Lower lobe of right lung (tissue), 2 donors: ENCODE measurements around the gene FAM117A. TPM values are rescaled to one million over a fixed set of nuclear protein-coding genes. Genes with fewer than 3 reads are reported as not detected.

Experiments
- ATAC-seq, 2 donors: fragments of 200-7000 bp; cut with Tn5 transposase; one replicate each; pipeline ENCODE4 v1.9.1; 2020 to 2022; ENCODE audit warnings: mild to moderate bottlenecking in 2 of 2, moderate library complexity in 2 of 2
- DNase-seq: peaks from one replicate; pipeline ENCODE4 v3.0.0-alpha.2; 2020
- H3K27ac ChIP-seq: fragments of 200-600 bp; one replicate; pipeline ENCODE4 v1.8.0; 2022
- H3K27me3 ChIP-seq: fragments of 200-600 bp; one replicate; pipeline ENCODE4 v1.8.0; 2022; ENCODE audit warnings: low read depth
- H3K36me3 ChIP-seq: fragments of 200-600 bp; one replicate; pipeline ENCODE4 v1.8.0; 2022; ENCODE audit warnings: mild to moderate bottlenecking
- H3K4me1 ChIP-seq: fragments of 200-600 bp; one replicate; pipeline ENCODE4 v1.8.0; 2022
- H3K4me3 ChIP-seq: fragments of 200-600 bp; one replicate; pipeline ENCODE4 v1.8.0; 2022; ENCODE audit warnings: mild to moderate bottlenecking
- H3K9me3 ChIP-seq: fragments of 200-600 bp; one replicate; pipeline ENCODE4 v1.8.0; 2022
- CTCF ChIP-seq: fragments of 200-600 bp; IDR thresholded peaks from one replicate; pipeline ENCODE4 v1.8.0; 2022; ENCODE audit warnings: antibody characterized with exemption, mild to moderate bottlenecking
- intact Hi-C: fragments of 100-400 bp; cut with DNase I; formaldehyde crosslinking; loops from one replicate; pipeline ENCODE4 v1.11.0; 2022
- total RNA-seq: library from RNA; stranded (reverse); fragmentation: NEBNext Ultra II Directional; extraction: Animal tissue kit (Norgen Biotek cat#: 25700); gene quantifications from one replicate; pipeline ENCODE4 v1.2.1, GENCODE V29; 2021
- donor health status: DM: no; HTN: yes; CAD: no; lungs with severe emphysema.

Gene FAM117A
- total RNA-seq, 1 donor from 2014 or later = 16.4 TPM

GRCh38 chr17:49756323-49757150 lies 7.4 kb downstream of the FAM117A start:
- ATAC-seq = no peak
- intact Hi-C loops = no loop called here
- Histone ChIP-seq H3K9me3 (no peaks in the 10 kb centered on the region), H3K4me1 (peaks cover 32% of the 10 kb centered on the region), H3K27me3 (no peaks in the 10 kb centered on the region), H3K27ac (peak overlapping the region; percentile 3), H3K4me3 (no peak overlapping the region), H3K36me3 (no peaks in the 10 kb centered on the region)
- DNase-seq = no peak
- TF ChIP-seq CTCF = no peak

- no peaks in the 10 kb centered on the region for H3K36me3 ChIP-seq
- intact Hi-C loops = no loop called here
- H3K4me3 ChIP-seq = no peak overlapping the region
- no peaks in the 10 kb centered on the region for H3K27me3 ChIP-seq
- peaks cover 27% of the 10 kb centered on the region for H3K4me1 ChIP-seq
- ATAC-seq (peak; percentile 87 to 88), DNase-seq (no peak)
- peak overlapping the region; percentile 3 for H3K27ac ChIP-seq
- H3K9me3 ChIP-seq = no peaks in the 10 kb centered on the region
- no peak for TF ChIP-seq CTCF
These were observed 8.2 kb downstream of the FAM117A start for GRCh38 chr17:49755663-49756283.

- peak in 1 of 2 donors; percentile 39 for ATAC-seq
These were observed 10.0 kb downstream of the FAM117A start for GRCh38 chr17:49753959-49754391.

GRCh38 chr17:49752508-49752907 lies 11.4 kb downstream of the FAM117A start:
- Histone ChIP-seq H3K4me3 (no peak overlapping the region), H3K9me3 (no peaks in the 10 kb centered on the region), H3K27ac (no peak overlapping the region), H3K36me3 (no peaks in the 10 kb centered on the region), H3K4me1 (peaks cover 26% of the 10 kb centered on the region), H3K27me3 (no peaks in the 10 kb centered on the region)
- DNase-seq (no peak), ATAC-seq (no peak)
- intact Hi-C loops = no loop called here
- TF ChIP-seq CTCF = no peak

More at GRCh38 chr17:49753959-49754391, 10.0 kb downstream of the FAM117A start:
- no peak for DNase-seq
- Histone ChIP-seq H3K4me1 (peaks cover 26% of the 10 kb centered on the region), H3K27ac (no peak overlapping the region), H3K9me3 (no peaks in the 10 kb centered on the region), H3K4me3 (no peak overlapping the region), H3K36me3 (no peaks in the 10 kb centered on the region), H3K27me3 (no peaks in the 10 kb centered on the region)
- TF ChIP-seq CTCF = no peak
- intact Hi-C loops = no loop called here

- no peak for ATAC-seq
- no peak for TF ChIP-seq CTCF
- H3K9me3 ChIP-seq = no peaks in the 10 kb centered on the region
- H3K36me3 ChIP-seq = no peaks in the 10 kb centered on the region
- H3K27me3 ChIP-seq = no peaks in the 10 kb centered on the region
- intact Hi-C loops = no loop called here
- no peak overlapping the region for H3K27ac ChIP-seq
- H3K4me1 ChIP-seq = peaks cover 2% of the 10 kb centered on the region
- no peak overlapping the region for H3K4me3 ChIP-seq
- no peak for DNase-seq
These were observed 14.2 kb downstream of the FAM117A start for GRCh38 chr17:49749730-49750129.
